Measurements from ENCODE around the gene UTP14A.
A peak's percentile ranks its signal among the peaks of the same experiment; 100 is the strongest.
"Not testable (repeated sequence)": the region's sequence is repeated elsewhere in the genome, so short reads cannot be mapped to it uniquely, and the experiment has no call there.

UTP14A gene
- long read RNA-seq, donor 1, transcript UTP14A-201 (15 exons, 2,488 nt): major isoform, 5 of 17 reads
- long read RNA-seq, donor 1, partial matches to known transcripts: 12 of 17 reads
- long read RNA-seq, donor 1, other reads (novel, unspliced or antisense): 0 of 17 reads
- long read RNA-seq, donor 2, partial matches to known transcripts: 0 of 2 reads
- long read RNA-seq, donor 2, other reads (novel, unspliced or antisense): 0 of 2 reads
- long read RNA-seq, donor 3, partial matches to known transcripts: 5 of 7 reads
- long read RNA-seq, donor 3, other reads (novel, unspliced or antisense): 0 of 7 reads
- long read RNA-seq, donor 4, partial matches to known transcripts: 12 of 13 reads
- long read RNA-seq, donor 4, other reads (novel, unspliced or antisense): 0 of 13 reads
- long read RNA-seq, donor 5, partial matches to known transcripts: 14 of 16 reads
- long read RNA-seq, donor 5, other reads (novel, unspliced or antisense): 0 of 16 reads
- long read RNA-seq, donor 6, partial matches to known transcripts: 19 of 21 reads
- long read RNA-seq, donor 6, other reads (novel, unspliced or antisense): 0 of 21 reads
- long read RNA-seq, donor 7, partial matches to known transcripts: 20 of 22 reads
- long read RNA-seq, donor 7, other reads (novel, unspliced or antisense): 0 of 22 reads
- long read RNA-seq, donor 8, partial matches to known transcripts: 12 of 16 reads
- long read RNA-seq, donor 8, other reads (novel, unspliced or antisense): 0 of 16 reads

GRCh38 chrX:129905787-129906580, at the start of gene UTP14A:
Gene UTP14A, plus strand, starts transcription at chrX:129906164. Its CDS starts 47 bp downstream, at chrX:129906211.
- peak; percentile 78 for DNase-seq

GRCh38 chrX:129859134-129859533, 46.8 kb upstream of the UTP14A start:
- DNase-seq: not testable (repeated sequence)

GRCh38 chrX:129866321-129866720, 39.6 kb upstream of the UTP14A start:
- DNase-seq: not testable (repeated sequence)

- DNase-seq: no peak
These were observed 33.4 kb upstream of the UTP14A start for GRCh38 chrX:129872524-129872923.

GRCh38 chrX:129875669-129876068, 30.3 kb upstream of the UTP14A start:
- DNase-seq: no peak

- DNase-seq: no peak
These were observed 29.1 kb upstream of the UTP14A start for GRCh38 chrX:129876771-129877305.

GRCh38 chrX:129877401-129877800, 28.6 kb upstream of the UTP14A start:
- DNase-seq: no peak

GRCh38 chrX:129900054-129900453, 5.9 kb upstream of the UTP14A start:
- no peak for DNase-seq

GRCh38 chrX:129908636-129909035, 2.7 kb downstream of the UTP14A start:
- DNase-seq: no peak

GRCh38 chrX:129925305-129926092, 19.5 kb downstream of the UTP14A start:
- DNase-seq: no peak

- DNase-seq: peak; percentile 64
These were observed 25.0 kb downstream of the UTP14A start for GRCh38 chrX:129930941-129931410.

GRCh38 chrX:129931411-129932015, 25.5 kb downstream of the UTP14A start:
- DNase-seq: peak; percentile 71

GRCh38 chrX:129932016-129932820, 26.3 kb downstream of the UTP14A start:
- DNase-seq: no peak

GRCh38 chrX:129932821-129933321, 26.9 kb downstream of the UTP14A start:
- peak; percentile 69 for DNase-seq

GRCh38 chrX:129933700-129934099, 27.7 kb downstream of the UTP14A start:
- no peak for DNase-seq

- DNase-seq: no peak
These were observed 28.5 kb downstream of the UTP14A start for GRCh38 chrX:129934461-129934860.

- no peak for DNase-seq
These were observed 29.0 kb downstream of the UTP14A start for GRCh38 chrX:129934952-129935351.

GRCh38 chrX:129938081-129938480, 32.1 kb downstream of the UTP14A start:
- no peak for DNase-seq

GRCh38 chrX:129939986-129940385, 34.0 kb downstream of the UTP14A start:
- no peak for DNase-seq

GRCh38 chrX:129940721-129941120, 34.8 kb downstream of the UTP14A start:
- DNase-seq: no peak

Data from right kidney (tissue), 9 donors.